NCI-H345 (cell line): Measurements from ENCODE around the gene SPTBN4.
"Not testable (repeated sequence)": the region's sequence is repeated elsewhere in the genome, so short reads cannot be mapped to it uniquely, and the experiment has no call there.

ENCODE experiments used
- DNase-seq: peaks from one replicate; lab custom pipeline; 2025; lab: John Stamatoyannopoulos, UW

SPTBN4 gene

GRCh38 chr19:40588926-40589569 is 122.2 kb downstream of the SPTBN4 start:
- peak; percentile 27 for DNase-seq

GRCh38 chr19:40589591-40590429 is 123.0 kb downstream of the SPTBN4 start:
- DNase-seq, result no peak

- DNase-seq, result no peak
Measured at GRCh38 chr19:40590464-40591265, 123.9 kb downstream of the SPTBN4 start.

- not testable (repeated sequence) for DNase-seq
Measured at GRCh38 chr19:40591724-40592123, 124.9 kb downstream of the SPTBN4 start.

GRCh38 chr19:40592170-40592569 is 125.4 kb downstream of the SPTBN4 start:
- DNase-seq, result peak; percentile 67

- peak; percentile 63 for DNase-seq
Measured at GRCh38 chr19:40594255-40594654, 127.5 kb downstream of the SPTBN4 start.

- peak; percentile 68 for DNase-seq
Measured at GRCh38 chr19:40594657-40595091, 127.9 kb downstream of the SPTBN4 start.

GRCh38 chr19:40596608-40597328 is 130.0 kb downstream of the SPTBN4 start:
- no peak for DNase-seq

- DNase-seq, result no peak
Measured at GRCh38 chr19:40597329-40597838, 130.6 kb downstream of the SPTBN4 start.

- DNase-seq, result peak; percentile 96
Measured at GRCh38 chr19:40598121-40598917, 131.5 kb downstream of the SPTBN4 start.

GRCh38 chr19:40598918-40599307 is 132.1 kb downstream of the SPTBN4 start:
- DNase-seq, result no peak

- DNase-seq, result peak; percentile 57
Measured at GRCh38 chr19:40599331-40599901, 132.6 kb downstream of the SPTBN4 start.

- DNase-seq, result no peak
Measured at GRCh38 chr19:40599902-40600569, 133.2 kb downstream of the SPTBN4 start.

- no peak for DNase-seq
Measured at GRCh38 chr19:40600570-40601133, 133.9 kb downstream of the SPTBN4 start.

GRCh38 chr19:40601134-40601974 is 134.6 kb downstream of the SPTBN4 start, which contains the start of gene LTBP4:
LTBP4 (plus strand) TSS chr19:40601369; CDS start chr19:40601388, 19 bp downstream.
- DNase-seq, result peak; percentile 41

- no peak for DNase-seq
Measured at GRCh38 chr19:40603071-40603388, 136.2 kb downstream of the SPTBN4 start.

GRCh38 chr19:40603389-40604170 is 136.8 kb downstream of the SPTBN4 start:
- DNase-seq, result peak; percentile 100

GRCh38 chr19:40604171-40604646 is 137.4 kb downstream of the SPTBN4 start:
- no peak for DNase-seq
